ENCODE results near the gene MT1H.
A peak's percentile ranks its signal among the peaks of the same experiment; 100 is the strongest.
"Not testable (repeated sequence)": the region's sequence is repeated elsewhere in the genome, so short reads cannot be mapped to it uniquely, and the experiment has no call there.

The MT1H gene

GRCh38 chr16:56669005-56669839 is at the start of gene MT1H:
Gene MT1H (plus strand): TSS chr16:56669814. CDS start chr16:56669885, 71 bp downstream.
- no peak for TF ChIP-seq CTCF (IDR thresholded peaks at IDR 0.05; ENCODE audit: control insufficient read depth, insufficient read depth, low read depth, low read length, missing control alignments)
- H3K4me3 ChIP-seq (ENCODE audit: control insufficient read depth, low read depth, low read length): no peak within 1 kb of the TSS
- no peak for DNase-seq (ENCODE audit: low read depth)

GRCh38 chr16:56620339-56620897 is 49.2 kb upstream of the MT1H start:
- H3K4me3 ChIP-seq (ENCODE audit: control insufficient read depth, low read depth, low read length): no peak overlapping the region
- DNase-seq (ENCODE audit: low read depth): no peak
- TF ChIP-seq CTCF (IDR thresholded peaks at IDR 0.05; ENCODE audit: control insufficient read depth, insufficient read depth, low read depth, low read length, missing control alignments): no peak

GRCh38 chr16:56621665-56622445 is 47.8 kb upstream of the MT1H start:
- H3K4me3 ChIP-seq (ENCODE audit: control insufficient read depth, low read depth, low read length): not testable (repeated sequence)

GRCh38 chr16:56623184-56623583 is 46.4 kb upstream of the MT1H start:
- DNase-seq (ENCODE audit: low read depth): not testable (repeated sequence)

More at GRCh38 chr16:56621665-56622445, 47.8 kb upstream of the MT1H start:
- not testable (repeated sequence) for DNase-seq (ENCODE audit: low read depth)

GRCh38 chr16:56623637-56624036 is 46.0 kb upstream of the MT1H start:
- no peak overlapping the region for H3K4me3 ChIP-seq (ENCODE audit: control insufficient read depth, low read depth, low read length)
- DNase-seq (ENCODE audit: low read depth): no peak
- no peak for TF ChIP-seq CTCF (IDR thresholded peaks at IDR 0.05; ENCODE audit: control insufficient read depth, insufficient read depth, low read depth, low read length, missing control alignments)

More at GRCh38 chr16:56623184-56623583, 46.4 kb upstream of the MT1H start:
- not testable (repeated sequence) for H3K4me3 ChIP-seq (ENCODE audit: control insufficient read depth, low read depth, low read length)

GRCh38 chr16:56625140-56625942 is 44.3 kb upstream of the MT1H start, which contains the start of gene MT1E:
Gene MT1E (plus strand): TSS chr16:56625781. CDS start chr16:56625852, 71 bp downstream.
- TF ChIP-seq CTCF (IDR thresholded peaks at IDR 0.05; ENCODE audit: control insufficient read depth, insufficient read depth, low read depth, low read length, missing control alignments): no peak
- H3K4me3 ChIP-seq (ENCODE audit: control insufficient read depth, low read depth, low read length): peak within 1 kb of the TSS; percentile 81
- DNase-seq (ENCODE audit: low read depth): peak; percentile 20
